ENCODE data around the gene TMEM87A. TPM values are rescaled to one million over a fixed set of nuclear protein-coding genes. Genes with fewer than 3 reads are reported as not detected.

Gene TMEM87A
- total and polyA plus RNA-seq, 12 donors: 10.3 to 25.9 (median 20.2) TPM

DNA sequence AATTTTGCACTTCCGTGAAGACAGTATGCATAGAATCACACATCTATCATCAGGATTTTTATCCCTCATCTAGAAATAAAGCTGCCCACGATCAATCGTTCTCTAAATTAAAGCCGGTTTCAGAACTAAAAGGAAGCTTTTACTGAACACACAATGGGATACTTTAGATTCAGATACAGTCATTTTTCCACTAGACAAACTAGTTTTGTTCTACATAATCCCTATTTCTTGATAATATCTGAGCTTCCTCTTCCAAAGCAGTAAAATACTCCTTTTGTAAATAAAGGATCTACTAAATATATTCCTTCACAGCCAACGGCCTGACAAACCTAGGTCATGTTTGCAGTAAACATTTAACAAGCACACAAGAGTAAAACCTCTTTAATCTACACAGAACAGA is 2.2 kb downstream of the TMEM87A start:
- DNase-seq (no peak), ATAC-seq (no peak)
- no peak for TF ChIP-seq CTCF (IDR thresholded peaks at IDR 0.05)
- H3K4me3 ChIP-seq: no peak overlapping the region
- H3K36me3 ChIP-seq: peaks cover 0 to 46% (median 15%) of the 10 kb centered on the region in 9 donors
- H3K27me3 ChIP-seq: no peaks in the 10 kb centered on the region
- peak overlapping the region in 1 of 10 donors; percentile 15 for H3K27ac ChIP-seq
- intact Hi-C loops (cut with DNase I): loop anchor here in 5 of 10 donors (5.0 to 10.0 kb wide), 3 partner anchors 184 to 204 kb away; no protein-coding TSS in a partner anchor
- WGBS, 2 donors: 68 to 76% methylated on average over 5 of the region's 5 CpGs
- no peaks in the 10 kb centered on the region for H3K9me3 ChIP-seq
- H3K4me1 ChIP-seq: peaks cover 0 to 57% (median 42%) of the 10 kb centered on the region in 9 donors

DNA sequence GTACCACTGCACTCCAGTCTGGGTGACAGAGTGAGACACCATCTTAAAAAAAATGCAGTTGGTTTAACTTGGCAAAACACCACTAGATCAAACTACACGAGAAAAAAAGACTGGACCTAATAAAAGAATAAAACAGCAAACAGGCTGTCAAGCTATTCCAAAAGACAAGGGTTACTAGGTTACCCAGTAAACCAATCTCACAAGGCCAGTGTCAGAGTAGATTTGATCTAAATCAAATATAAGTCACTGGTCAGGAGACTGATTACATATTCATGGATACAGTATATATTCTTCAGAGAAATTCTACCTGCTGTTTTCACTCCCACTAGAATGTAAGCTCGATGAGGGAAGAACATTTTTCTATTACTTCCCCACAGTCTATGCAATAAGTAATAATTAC is 2.7 kb downstream of the TMEM87A start:
- Histone ChIP-seq H3K4me3 (no peak overlapping the region), H3K4me1 (peaks cover 0 to 53% (median 37%) of the 10 kb centered on the region in 9 donors), H3K27ac (no peak overlapping the region), H3K36me3 (peaks cover 0 to 50% (median 19%) of the 10 kb centered on the region in 9 donors), H3K27me3 (no peaks in the 10 kb centered on the region), H3K9me3 (no peaks in the 10 kb centered on the region)
- TF ChIP-seq CTCF (IDR thresholded peaks at IDR 0.05): no peak
- ATAC-seq (no peak), DNase-seq (no peak)
- intact Hi-C loops (cut with DNase I): loop anchor here in 5 of 10 donors (5.0 to 10.0 kb wide), 3 partner anchors 184 to 204 kb away; no protein-coding TSS in a partner anchor
- 48 to 49% methylated on average over 2 of the region's 2 CpGs for WGBS, 2 donors

GRCh38 chr15:42267286-42267685 is 5.9 kb downstream of the TMEM87A start:
- Histone ChIP-seq H3K9me3 (no peaks in the 10 kb centered on the region), H3K4me1 (peaks cover 0 to 36% (median 21%) of the 10 kb centered on the region in 9 donors), H3K27ac (no peak overlapping the region), H3K4me3 (no peak overlapping the region), H3K36me3 (peaks cover 0 to 83% (median 48%) of the 10 kb centered on the region in 9 donors), H3K27me3 (no peaks in the 10 kb centered on the region)
- DNase-seq (no peak), ATAC-seq (no peak)
- TF ChIP-seq CTCF (IDR thresholded peaks at IDR 0.05): no peak
- intact Hi-C loops (cut with DNase I): no loop called here

GRCh38 chr15:42264795-42265194 is 8.4 kb downstream of the TMEM87A start:
- Histone ChIP-seq H3K4me3 (no peak overlapping the region), H3K36me3 (peaks cover 0 to 92% (median 58%) of the 10 kb centered on the region in 9 donors), H3K27ac (no peak overlapping the region), H3K4me1 (peaks cover 0 to 12% (median 0%) of the 10 kb centered on the region in 9 donors), H3K27me3 (no peaks in the 10 kb centered on the region), H3K9me3 (no peaks in the 10 kb centered on the region)
- no peak for TF ChIP-seq CTCF (IDR thresholded peaks at IDR 0.05)
- DNase-seq: no peak
- ATAC-seq: no peak
- intact Hi-C loops (cut with DNase I): no loop called here
- WGBS, 2 donors: 86 to 87% methylated on average over 5 of the region's 5 CpGs

Data from heart right ventricle (tissue), 16 donors.